ENCODE measurements around the gene ZNF433.
"Not testable (repeated sequence)": the region's sequence is repeated elsewhere in the genome, so short reads cannot be mapped to it uniquely, and the experiment has no call there.

ZNF433 gene

DNA sequence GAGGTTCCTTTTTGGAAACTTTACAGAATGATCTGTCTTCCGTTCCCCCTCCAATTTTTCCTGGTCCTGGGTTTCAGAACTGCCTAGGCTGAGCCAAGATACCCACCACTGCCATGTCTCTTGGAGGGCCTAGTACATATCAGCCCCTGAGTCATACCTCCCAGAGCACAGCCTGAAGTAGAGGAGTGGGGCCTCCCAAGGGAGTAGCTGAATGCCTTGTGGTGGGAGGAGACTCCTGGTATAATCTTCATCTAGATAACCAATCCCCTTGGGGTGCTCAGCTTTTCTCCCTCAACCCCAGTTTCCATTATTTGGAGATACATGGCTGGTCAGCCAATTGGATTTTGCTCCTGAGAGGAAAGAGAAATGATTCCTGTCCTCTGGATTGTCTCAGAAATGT is 40.3 kb downstream of the ZNF433 start:
- DNase-seq (ENCODE audit: extremely low spot score, insufficient read length, low read depth) (no peak), FAIRE-seq (no peak)

DNA sequence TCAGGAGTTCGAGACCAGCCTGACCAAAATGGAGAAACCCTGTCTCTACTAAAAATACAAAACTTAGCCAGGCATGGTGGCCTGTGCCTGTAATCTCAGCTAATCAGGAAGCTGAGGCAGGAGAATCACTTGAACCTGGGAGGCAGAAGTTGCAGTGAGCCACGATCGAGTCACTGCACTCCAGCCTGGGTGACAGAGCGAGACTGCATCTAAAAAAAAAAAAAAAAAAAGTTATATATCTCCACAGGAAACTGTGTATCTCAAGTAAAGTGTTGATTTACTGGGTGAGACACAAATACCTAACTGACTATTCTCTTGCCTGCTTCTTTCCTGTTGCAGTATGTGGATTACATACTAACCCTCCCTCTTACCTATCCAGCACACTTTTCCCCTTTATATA is 43.6 kb downstream of the ZNF433 start:
- FAIRE-seq; DNase-seq (ENCODE audit: extremely low spot score, insufficient read length, low read depth): not testable (repeated sequence)

DNA sequence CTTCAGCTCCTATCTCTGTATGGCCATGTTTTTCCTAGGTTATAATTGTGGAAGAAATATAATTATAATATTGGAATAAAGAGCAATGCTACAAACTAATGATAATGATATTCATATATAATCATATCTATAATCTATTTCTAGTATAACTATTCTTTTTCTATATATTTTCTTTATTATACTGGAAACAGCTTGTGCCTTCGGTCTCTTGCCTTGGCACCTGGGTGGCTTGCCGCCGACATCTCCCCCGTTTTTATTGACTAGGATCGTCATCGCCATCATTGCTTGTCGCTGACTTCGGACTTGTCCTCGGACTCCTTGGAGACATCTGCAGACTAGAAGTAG is 46.4 kb downstream of the ZNF433 start:
- DNase-seq (ENCODE audit: extremely low spot score, insufficient read length, low read depth) (no peak), FAIRE-seq (no peak)

DNA sequence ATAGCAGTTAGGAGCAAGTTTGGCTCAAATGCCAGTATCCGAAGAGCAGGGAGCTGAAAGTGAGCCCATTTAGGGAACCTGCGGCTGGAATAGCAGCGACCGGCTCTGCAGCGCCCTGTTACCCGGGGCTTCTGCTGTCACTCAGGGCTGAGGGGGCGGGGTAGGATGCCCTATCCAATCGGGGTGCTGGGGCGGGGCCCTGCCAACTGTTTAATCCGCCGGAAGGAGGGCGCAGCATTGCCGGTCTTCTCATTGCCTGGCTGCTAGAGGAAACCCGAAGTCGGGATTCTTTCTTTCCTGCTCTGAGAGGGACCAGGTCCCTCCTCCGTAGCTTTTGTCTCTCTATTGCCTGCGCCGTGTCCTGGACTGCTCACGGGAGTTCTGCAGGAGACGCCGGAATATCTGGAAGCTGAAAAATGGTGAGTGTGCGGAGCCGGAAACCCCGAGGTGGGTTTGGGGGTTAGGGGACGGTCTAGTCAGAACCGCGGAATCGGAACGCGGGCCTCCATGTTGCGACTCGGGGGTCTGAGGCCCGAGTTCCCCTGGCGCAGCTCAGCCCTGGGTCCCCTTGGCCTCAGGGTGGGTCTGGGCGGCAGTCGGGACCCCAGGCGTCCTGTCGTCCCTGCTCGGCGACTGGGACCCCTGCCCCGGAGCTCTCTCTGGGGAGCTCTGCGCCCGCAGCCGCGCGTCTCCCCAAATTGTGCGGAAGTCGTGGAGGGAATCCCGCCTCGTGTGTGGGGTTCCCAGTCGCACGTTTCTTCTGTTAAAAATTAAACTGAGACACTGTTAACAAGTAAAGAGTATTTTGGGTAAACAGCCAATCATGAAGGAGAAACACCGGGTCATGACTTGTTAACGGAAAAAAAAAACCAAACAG is 47.8 kb downstream of the ZNF433 start:
- peak; percentile 79 for DNase-seq (ENCODE audit: extremely low spot score, insufficient read length, low read depth)
- peak; percentile 92 for FAIRE-seq

DNA sequence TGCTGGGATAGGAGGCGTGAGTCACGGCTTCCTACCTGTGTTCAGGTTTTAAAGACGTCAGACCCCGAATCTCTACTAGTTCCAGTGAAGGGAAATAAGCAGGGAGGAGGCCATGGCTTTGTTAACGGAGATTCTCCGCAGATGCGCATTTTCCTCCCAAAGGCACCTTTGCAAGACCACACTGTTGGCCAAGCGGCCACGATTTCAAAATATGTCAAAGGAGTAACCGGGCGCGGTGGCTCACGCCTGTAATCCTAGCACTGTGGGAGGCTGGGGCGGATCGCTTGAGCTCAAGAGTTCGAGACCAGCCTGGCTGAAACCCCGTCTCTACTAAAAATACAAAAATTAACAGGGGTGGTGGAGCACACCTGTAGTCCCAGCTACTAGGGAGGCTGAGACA is 48.7 kb downstream of the ZNF433 start:
- DNase-seq (ENCODE audit: extremely low spot score, insufficient read length, low read depth) (no peak), FAIRE-seq (no peak)

DNA sequence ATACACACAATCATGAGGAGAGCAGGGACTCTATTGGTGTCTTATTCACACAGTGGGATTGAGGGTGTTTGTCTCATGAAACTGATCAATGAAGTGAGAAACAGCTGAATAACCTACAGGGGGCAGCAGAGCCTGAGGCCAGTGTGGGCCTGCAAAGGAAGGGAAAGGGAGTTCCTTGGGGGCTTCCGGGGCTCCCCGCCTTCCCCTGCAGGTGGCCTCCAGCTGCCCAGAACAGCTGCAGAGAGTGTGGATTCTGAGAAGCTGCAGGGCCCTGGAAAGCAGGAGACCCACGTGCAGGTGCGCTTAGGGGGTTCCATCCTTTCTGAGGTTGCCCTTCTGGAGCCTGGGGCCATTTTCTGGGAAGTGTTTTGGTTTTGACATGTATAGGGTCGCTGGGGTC is 50.5 kb downstream of the ZNF433 start:
- FAIRE-seq, result no peak
- DNase-seq (ENCODE audit: extremely low spot score, insufficient read length, low read depth), result no peak

DNA sequence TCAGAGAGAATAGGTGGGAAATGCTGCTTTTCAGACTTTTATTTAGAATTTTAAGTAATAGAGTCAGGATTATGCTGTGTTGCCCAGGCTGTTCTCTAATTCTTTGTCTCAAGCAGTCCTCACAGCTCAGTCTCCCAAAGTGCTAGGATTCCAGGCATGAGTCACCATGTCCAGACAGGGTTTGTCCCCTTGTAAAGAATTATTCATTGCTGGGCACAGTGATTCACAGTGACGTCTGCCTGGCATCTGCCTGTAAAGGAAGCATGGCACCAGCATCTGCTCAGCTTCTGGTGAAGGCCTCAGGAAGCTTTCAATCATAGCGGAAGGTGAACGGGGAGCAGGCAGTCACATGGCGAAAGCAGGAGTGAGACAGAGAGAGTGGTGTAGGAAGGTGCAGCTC is 53.0 kb downstream of the ZNF433 start:
- DNase-seq (ENCODE audit: extremely low spot score, insufficient read length, low read depth) (no peak), FAIRE-seq (no peak)

DNA sequence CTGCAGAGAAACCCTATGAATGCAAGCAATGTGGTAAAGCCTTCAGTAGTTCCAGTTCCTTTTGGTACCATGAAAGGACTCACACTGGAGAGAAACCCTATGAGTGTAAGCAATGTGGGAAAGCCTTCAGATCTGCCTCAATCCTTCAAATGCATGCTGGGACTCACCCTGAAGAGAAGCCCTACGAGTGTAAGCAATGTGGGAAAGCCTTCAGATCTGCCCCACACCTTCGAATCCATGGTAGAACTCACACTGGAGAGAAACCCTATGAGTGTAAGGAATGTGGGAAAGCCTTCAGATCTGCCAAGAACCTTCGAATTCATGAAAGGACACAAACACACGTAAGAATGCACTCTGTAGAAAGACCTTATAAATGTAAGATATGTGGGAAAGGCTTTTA is 56.0 kb downstream of the ZNF433 start:
- FAIRE-seq, result no peak
- DNase-seq (ENCODE audit: extremely low spot score, insufficient read length, low read depth), result no peak

DNA sequence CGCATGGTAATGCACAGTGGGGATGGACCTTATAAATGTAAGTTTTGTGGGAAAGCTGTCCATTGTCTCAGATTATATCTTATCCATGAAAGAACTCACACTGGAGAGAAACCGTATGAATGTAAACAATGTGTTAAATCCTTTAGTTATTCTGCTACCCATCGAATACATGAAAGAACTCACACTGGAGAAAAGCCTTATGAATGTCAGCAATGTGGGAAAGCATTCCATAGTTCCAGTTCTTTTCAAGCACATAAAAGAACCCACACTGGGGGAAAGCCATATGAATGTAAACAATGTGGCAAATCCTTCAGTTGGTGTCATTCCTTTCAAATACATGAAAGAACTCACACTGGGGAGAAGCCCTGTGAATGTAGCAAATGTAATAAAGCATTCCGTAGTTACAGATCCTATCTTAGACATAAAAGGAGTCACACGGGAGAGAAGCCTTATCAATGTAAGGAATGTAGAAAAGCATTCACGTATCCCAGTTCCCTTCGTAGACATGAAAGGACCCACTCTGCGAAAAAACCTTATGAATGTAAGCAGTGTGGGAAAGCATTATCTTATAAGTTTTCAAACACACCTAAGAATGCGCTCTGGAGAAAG is 56.9 kb downstream of the ZNF433 start:
- no peak for FAIRE-seq
- DNase-seq (ENCODE audit: extremely low spot score, insufficient read length, low read depth), result no peak

DNA sequence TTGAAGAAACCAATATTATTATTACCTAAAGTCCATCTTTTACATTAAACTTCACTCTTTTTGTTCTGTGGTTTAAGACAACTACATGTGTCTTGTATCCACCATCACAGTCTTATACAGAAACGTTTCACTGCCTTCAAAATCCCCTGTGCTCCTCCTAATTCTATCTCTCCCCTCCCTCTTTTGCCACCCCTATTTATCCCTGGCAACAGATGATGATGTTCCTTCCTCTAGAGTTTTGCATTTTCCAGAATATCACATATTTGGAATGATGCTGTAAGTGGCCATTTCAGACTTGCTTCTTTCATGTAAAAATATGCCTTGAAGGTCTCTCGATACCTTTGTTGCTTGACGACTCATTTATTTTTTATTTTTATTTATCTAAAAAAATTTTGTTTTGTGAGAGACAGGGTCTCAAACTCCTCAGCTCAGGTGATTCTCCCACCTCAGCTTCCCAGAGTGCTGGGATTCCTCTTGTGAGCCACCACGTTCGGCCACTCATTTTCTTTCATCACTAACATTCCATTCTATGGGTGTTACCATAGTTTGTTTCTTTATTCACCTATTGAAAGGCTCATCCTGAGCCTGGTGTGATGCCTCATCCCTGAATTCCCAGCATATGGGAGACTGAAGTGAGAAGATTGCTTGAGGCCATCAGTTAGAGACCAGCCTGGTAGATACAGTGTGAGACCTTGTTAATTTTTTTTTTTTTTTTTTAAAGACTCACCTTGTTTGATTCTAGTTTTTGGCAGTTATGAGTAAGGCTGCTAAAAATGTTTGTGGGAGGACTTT is 62.3 kb downstream of the ZNF433 start:
- DNase-seq (ENCODE audit: extremely low spot score, insufficient read length, low read depth) (no peak), FAIRE-seq (no peak)

DNA sequence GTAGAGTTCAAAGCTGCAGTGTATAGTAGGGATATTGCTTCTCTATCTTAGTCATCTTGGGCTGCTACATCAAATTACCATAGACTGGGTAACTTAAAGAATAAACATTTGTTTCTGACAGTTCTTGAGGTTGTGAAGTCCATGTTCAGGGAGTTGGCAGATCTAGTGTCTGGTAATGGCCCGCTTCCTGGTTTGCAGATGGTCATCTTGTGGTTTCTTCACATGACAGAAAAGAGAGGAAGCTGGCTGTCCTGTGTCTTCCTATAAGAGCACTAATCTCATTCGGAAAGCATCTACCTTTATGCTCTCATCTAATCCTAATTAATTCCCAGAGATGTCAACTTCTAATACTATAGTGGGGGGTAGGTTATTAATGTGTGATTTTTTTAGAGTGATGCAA is 64.4 kb downstream of the ZNF433 start:
- FAIRE-seq (no peak), DNase-seq (ENCODE audit: extremely low spot score, insufficient read length, low read depth) (no peak)

DNA sequence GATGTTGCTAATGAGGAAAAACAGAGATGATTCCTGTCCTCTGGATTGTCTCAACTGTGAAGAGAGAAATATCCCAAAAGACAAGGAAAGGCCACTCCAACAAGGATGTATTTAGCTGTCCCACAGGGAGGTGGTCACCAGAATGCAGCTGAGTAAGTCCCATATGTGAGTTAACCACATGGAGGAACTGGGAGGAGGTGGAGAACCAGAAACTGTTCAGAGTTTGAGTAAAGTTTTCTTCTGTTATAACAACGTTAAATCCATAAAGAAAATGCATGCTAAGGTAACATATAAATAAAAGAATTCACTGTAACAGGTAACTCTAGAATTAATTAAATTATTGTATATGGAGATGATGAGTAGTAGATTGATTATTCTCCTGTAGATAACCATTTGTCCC is 65.3 kb downstream of the ZNF433 start:
- DNase-seq (ENCODE audit: extremely low spot score, insufficient read length, low read depth) (no peak), FAIRE-seq (no peak)

DNA sequence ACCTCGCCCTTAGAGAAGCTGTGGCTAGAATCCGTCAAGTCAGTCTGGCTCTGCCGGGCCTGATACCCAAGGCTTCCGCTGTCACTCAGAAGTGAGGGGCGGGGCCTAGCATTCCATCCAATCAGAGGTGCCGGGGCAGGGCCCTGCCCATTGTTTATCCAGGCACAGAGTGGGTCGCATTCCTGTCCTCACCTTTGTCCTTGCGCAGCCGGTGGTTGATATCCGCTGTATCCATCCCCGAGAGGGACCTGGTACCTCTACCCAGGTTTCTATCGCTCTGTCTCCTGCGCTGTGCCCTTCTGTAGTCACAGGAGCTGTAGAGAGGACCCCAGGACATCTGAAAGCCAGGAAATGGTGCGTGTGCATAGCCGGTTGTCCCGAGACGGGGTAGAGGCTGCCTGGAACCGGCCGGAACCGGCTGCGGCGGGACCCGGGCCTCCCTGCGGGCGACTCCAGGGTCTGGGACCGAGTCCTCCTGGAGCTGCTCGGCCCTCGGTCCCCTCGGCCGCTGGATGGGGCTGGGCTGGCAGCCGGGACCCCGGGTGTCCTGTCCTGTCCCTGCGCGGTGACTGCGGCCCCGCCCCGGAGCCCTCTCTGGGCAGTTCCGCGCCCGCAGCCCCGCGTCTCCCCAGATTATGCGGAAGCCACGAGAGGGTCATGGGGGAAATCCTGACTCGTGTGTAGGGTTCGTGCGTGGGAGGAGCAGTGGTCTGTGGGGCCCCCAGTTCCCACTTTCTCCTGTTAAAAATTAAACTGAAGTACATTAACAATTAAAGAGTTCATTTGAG is 70.4 kb downstream of the ZNF433 start, which contains the start of gene ZNF763:
Gene ZNF763, plus strand, starts transcription at position 183 of the 788 bp plus-strand sequence. Its CDS starts 169 bp downstream, at position 352.
- peak; percentile 91 for FAIRE-seq
- DNase-seq (ENCODE audit: extremely low spot score, insufficient read length, low read depth), result no peak

Data from GM18507 (cell line).